Kidney (tissue), 14 donors: ENCODE results near the gene FSHR. TPM values are rescaled to one million over a fixed set of nuclear protein-coding genes. Genes with fewer than 3 reads are reported as not detected.

Source experiments
- DNase-seq, 5 donors: peaks; one replicate each; pipeline ENCODE4 v3.0.0-alpha.2; 2013 to 2020
- FAIRE-seq: peaks from 2 replicates; lab custom pipeline; 2012; peaks lifted over from hg19 to GRCh38; lab: Jason Lieb, UNC
- H3K27ac ChIP-seq, 2 donors: one replicate each; pipeline ENCODE4 v1.7.0; 2013; ENCODE audit warnings: low read depth in 2 of 2, low read length in 2 of 2, inconsistent platforms in 1 of 2
- H3K27me3 ChIP-seq: one replicate; pipeline ENCODE4 v1.7.1; 2013; ENCODE audit warnings: low read length, inconsistent platforms; ENCODE audit not compliant: control insufficient read depth, insufficient read depth
- H3K36me3 ChIP-seq, 3 donors: one replicate each; pipeline versions ENCODE4 v1.7.0 to v1.7.1; 2013; ENCODE audit warnings: low read length in 3 of 3, control low read depth in 1 of 3, inconsistent platforms in 1 of 3; ENCODE audit not compliant: insufficient read depth in 3 of 3, control insufficient read depth in 2 of 3
- H3K4me1 ChIP-seq, 3 donors: one replicate each; pipeline versions ENCODE4 v1.7.0 to v1.7.1; 2013; ENCODE audit warnings: low read length in 3 of 3, inconsistent platforms in 1 of 3, low read depth in 1 of 3; ENCODE audit not compliant: control insufficient read depth in 2 of 3, insufficient read depth in 2 of 3
- H3K4me3 ChIP-seq, 3 donors: one replicate each; pipeline versions ENCODE4 v1.7.0 to v1.8.1; 2013; ENCODE audit warnings: low read length in 3 of 3, control low read depth in 1 of 3, inconsistent platforms in 1 of 3
- H3K9ac ChIP-seq, 3 donors: one replicate each; pipeline versions ENCODE4 v1.7.0 to v1.7.1; 2013; ENCODE audit warnings: low read length in 3 of 3, control low read depth in 1 of 3, inconsistent platforms in 1 of 3
- H3K9me3 ChIP-seq, 3 donors: one replicate each; pipeline versions ENCODE4 v1.7.0 to v1.7.1; 2013; ENCODE audit warnings: low read length in 3 of 3, control low read depth in 1 of 3, inconsistent platforms in 1 of 3; ENCODE audit not compliant: control insufficient read depth in 2 of 3, insufficient read depth in 1 of 3
- intact Hi-C: fragments of 100-400 bp; cut with DNase I; formaldehyde crosslinking; loops from one replicate; pipeline ENCODE4 v1.11.1; 2022
- polyA plus RNA-seq: library from polyadenylated mRNA; stranded (reverse); fragments of 350-450 nt; fragmentation: Illumina TruSeq; extraction: RNeasy Lipid Tissue Mini Kit (QIAGEN cat#74804); gene quantifications from one replicate; pipeline ENCODE4 v1.2.3, GENCODE V29; 2014; ENCODE audit warnings: low read depth, low replicate concordance; ENCODE audit not compliant: insufficient read depth
- total RNA-seq: library from RNA; stranded (reverse); fragmentation: NEBNext Ultra II Directional; extraction: Animal tissue kit (Norgen Biotek cat#: 25700); gene quantifications from one replicate; pipeline ENCODE4 v1.2.1, GENCODE V29; 2021
- TF ChIP-seq, protein P1 (sequence below): IDR thresholded peaks from 3 replicates; pipeline ENCODE4 v1.5.1; 2012; ENCODE audit warnings: mild to moderate bottlenecking, moderate library complexity, borderline replicate concordance; ENCODE audit not compliant: insufficient read depth; ENCODE audit errors: extremely low read depth
- donor health status: control.
- donor health status: control.
- donor health status: control.
- donor health status: control.
- donor health status: control.
- donor health status: DM: yes; HTN: yes; CAD: no.
- donor health status: Normal renal cell carcinoma (clear cell type).

Gene FSHR
- total and polyA plus RNA-seq, 2 donors from 2014 or later = 0.54 TPM; not detected in 1

GRCh38 chr2:48948400-48949125 lies 205.8 kb downstream of the FSHR start:
- Histone ChIP-seq H3K9me3 (no peaks in the 10 kb centered on the region), H3K4me1 (peaks cover 0 to 2% (median 0%) of the 10 kb centered on the region in 3 donors), H3K4me3 (no peak overlapping the region), H3K27me3 (no peaks in the 10 kb centered on the region), H3K36me3 (no peaks in the 10 kb centered on the region), H3K9ac (no peak overlapping the region), H3K27ac (no peak overlapping the region)
- TF ChIP-seq, protein P1, sequence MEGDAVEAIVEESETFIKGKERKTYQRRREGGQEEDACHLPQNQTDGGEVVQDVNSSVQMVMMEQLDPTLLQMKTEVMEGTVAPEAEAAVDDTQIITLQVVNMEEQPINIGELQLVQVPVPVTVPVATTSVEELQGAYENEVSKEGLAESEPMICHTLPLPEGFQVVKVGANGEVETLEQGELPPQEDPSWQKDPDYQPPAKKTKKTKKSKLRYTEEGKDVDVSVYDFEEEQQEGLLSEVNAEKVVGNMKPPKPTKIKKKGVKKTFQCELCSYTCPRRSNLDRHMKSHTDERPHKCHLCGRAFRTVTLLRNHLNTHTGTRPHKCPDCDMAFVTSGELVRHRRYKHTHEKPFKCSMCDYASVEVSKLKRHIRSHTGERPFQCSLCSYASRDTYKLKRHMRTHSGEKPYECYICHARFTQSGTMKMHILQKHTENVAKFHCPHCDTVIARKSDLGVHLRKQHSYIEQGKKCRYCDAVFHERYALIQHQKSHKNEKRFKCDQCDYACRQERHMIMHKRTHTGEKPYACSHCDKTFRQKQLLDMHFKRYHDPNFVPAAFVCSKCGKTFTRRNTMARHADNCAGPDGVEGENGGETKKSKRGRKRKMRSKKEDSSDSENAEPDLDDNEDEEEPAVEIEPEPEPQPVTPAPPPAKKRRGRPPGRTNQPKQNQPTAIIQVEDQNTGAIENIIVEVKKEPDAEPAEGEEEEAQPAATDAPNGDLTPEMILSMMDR = no peak
- no peak for DNase-seq
- FAIRE-seq = no peak
- intact Hi-C loops = no loop called here

- Histone ChIP-seq H3K9me3 (no peaks in the 10 kb centered on the region), H3K27ac (no peak overlapping the region), H3K9ac (no peak overlapping the region), H3K4me1 (no peaks in the 10 kb centered on the region), H3K27me3 (no peaks in the 10 kb centered on the region), H3K36me3 (no peaks in the 10 kb centered on the region), H3K4me3 (no peak overlapping the region)
- TF ChIP-seq, protein P1 = peak; percentile 94
- DNase-seq (peak in 4 of 5 donors; percentile 51 to 82 (median 62)), FAIRE-seq (peak; percentile 92)
- intact Hi-C loops = no loop called here
Observed at GRCh38 chr2:48946449-48947048, 207.8 kb downstream of the FSHR start.

DNA sequence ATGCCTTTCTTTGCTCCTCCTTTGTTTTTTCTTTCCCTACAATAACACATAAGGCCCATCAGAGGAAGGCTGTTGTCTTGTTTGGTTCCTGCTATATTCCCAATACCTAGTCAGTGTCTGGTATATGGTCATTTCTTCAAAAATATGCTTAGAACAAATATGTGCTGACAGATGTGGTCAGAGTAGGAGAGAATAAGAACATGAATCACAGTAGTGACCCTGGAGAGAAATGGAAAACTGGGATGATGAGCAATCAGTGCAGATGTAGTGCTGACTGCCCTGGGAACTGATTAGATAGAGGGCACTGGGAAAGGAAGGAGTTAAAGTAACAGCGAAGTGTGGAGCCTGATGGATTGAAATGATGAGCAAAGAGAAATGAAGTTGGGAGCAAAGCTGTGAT lies 209.4 kb downstream of the FSHR start:
- DNase-seq (no peak), FAIRE-seq (no peak)
- no peak overlapping the region for H3K27ac ChIP-seq
- TF ChIP-seq, protein P1 = no peak
- H3K36me3 ChIP-seq = no peaks in the 10 kb centered on the region
- no peak overlapping the region for H3K9ac ChIP-seq
- H3K4me1 ChIP-seq = no peaks in the 10 kb centered on the region
- no peaks in the 10 kb centered on the region for H3K9me3 ChIP-seq
- intact Hi-C loops = no loop called here
- H3K4me3 ChIP-seq = no peak overlapping the region
- H3K27me3 ChIP-seq = no peaks in the 10 kb centered on the region
